Adipocyte (in vitro differentiated cells): ENCODE measurements around the gene CENPB.
"Not testable (repeated sequence)": the region's sequence is repeated elsewhere in the genome, so short reads cannot be mapped to it uniquely, and the experiment has no call there.

Source experiments
- DNase-seq: peaks from one replicate; pipeline ENCODE4 v3.0.0-alpha.2; 2015; ENCODE audit warnings: low read depth
- H3K27me3 ChIP-seq: replicated peaks from 2 replicates; pipeline ENCODE4 v1.7.0; 2013; ENCODE audit warnings: mild to moderate bottlenecking, low read length, moderate library complexity; ENCODE audit not compliant: control insufficient read depth, insufficient read depth
- H3K36me3 ChIP-seq: 2 replicates; pipeline ENCODE4 v1.7.0; 2013; ENCODE audit warnings: low read length, mild to moderate bottlenecking, moderate library complexity; ENCODE audit not compliant: control insufficient read depth, insufficient read depth, severe bottlenecking
- H3K4me1 ChIP-seq: 2 replicates; pipeline ENCODE4 v1.7.0; 2013; ENCODE audit warnings: mild to moderate bottlenecking, low read length, moderate library complexity; ENCODE audit not compliant: control insufficient read depth, insufficient read depth
- H3K4me3 ChIP-seq: 2 replicates; pipeline ENCODE4 v1.7.0; 2013; ENCODE audit warnings: mild to moderate bottlenecking, low read length, moderate library complexity
- H3K9ac ChIP-seq: 2 replicates; pipeline ENCODE4 v1.7.0; 2013; ENCODE audit warnings: mild to moderate bottlenecking, low read length, moderate library complexity
- H3K9me3 ChIP-seq: 2 replicates; pipeline ENCODE4 v1.7.0; 2013; ENCODE audit warnings: mild to moderate bottlenecking, low read length, moderate library complexity; ENCODE audit not compliant: control insufficient read depth

Gene CENPB

DNA sequence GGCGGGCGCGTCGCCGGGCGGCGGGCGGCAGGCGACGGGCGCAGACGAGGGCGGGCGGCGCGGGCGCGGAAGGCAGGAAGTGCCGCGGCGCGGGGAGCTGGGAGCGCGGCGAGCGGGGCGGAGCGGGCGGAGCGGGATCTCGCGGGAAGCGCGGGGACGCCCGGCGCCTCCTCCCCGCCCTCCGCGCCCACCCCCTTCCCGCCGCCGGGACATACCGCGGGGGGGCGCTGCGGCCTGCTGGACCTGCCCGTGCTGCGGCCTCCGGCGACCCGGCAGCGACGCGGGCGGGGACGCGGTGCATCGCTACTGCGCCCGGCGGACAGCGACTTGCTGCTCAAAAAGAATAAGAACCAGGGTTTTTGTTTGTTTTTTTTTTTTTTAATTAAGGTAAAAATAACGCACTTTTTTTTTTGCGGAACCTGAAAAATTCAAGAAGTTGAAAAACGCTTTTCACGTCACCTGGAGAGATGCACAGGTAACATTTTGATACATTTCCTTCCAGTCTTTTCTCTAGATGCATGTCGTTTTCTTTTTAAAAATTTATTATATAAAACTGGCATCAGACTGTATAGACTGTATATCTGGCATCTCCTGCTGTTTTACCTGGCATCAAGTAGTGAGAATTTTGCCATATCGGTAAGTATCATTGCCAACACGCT lies at the start of gene CENPB:
CENPB (minus strand) TSS at position 76 of the 659 bp plus-strand sequence. CDS start 257 bp downstream, outside the sequence.
- H3K9me3 ChIP-seq: no peaks in the 10 kb centered on the region
- peak within 1 kb of the TSS; percentile 91 for H3K9ac ChIP-seq
- H3K36me3 ChIP-seq: no peaks in the 10 kb centered on the region
- H3K4me3 ChIP-seq: peak within 1 kb of the TSS; percentile 88
- peaks cover 29% of the 10 kb centered on the region for H3K4me1 ChIP-seq
- no peaks in the 10 kb centered on the region for H3K27me3 ChIP-seq
- peak; percentile 97 for DNase-seq

GRCh38 chr20:3836132-3836531 lies 49.6 kb upstream of the CENPB start:
- no peaks in the 10 kb centered on the region for H3K9me3 ChIP-seq
- peaks cover 2% of the 10 kb centered on the region for H3K4me1 ChIP-seq
- no peaks in the 10 kb centered on the region for H3K27me3 ChIP-seq
- no peak for DNase-seq
- H3K9ac ChIP-seq: no peak overlapping the region
- H3K4me3 ChIP-seq: no peak overlapping the region
- H3K36me3 ChIP-seq: no peaks in the 10 kb centered on the region

GRCh38 chr20:3829891-3830290 lies 43.4 kb upstream of the CENPB start:
- not testable (repeated sequence) for DNase-seq, H3K9me3 ChIP-seq, H3K27me3 ChIP-seq, H3K4me3 ChIP-seq, H3K9ac ChIP-seq
- Histone ChIP-seq H3K36me3 (peaks cover 19% of the 10 kb centered on the region), H3K4me1 (peaks cover 12% of the 10 kb centered on the region)

- no peaks in the 10 kb centered on the region for H3K27me3 ChIP-seq
- peaks cover 30% of the 10 kb centered on the region for H3K36me3 ChIP-seq
- H3K4me1 ChIP-seq: peaks cover 12% of the 10 kb centered on the region
- no peaks in the 10 kb centered on the region for H3K9me3 ChIP-seq
- H3K9ac ChIP-seq: no peak overlapping the region
- DNase-seq: no peak
- no peak overlapping the region for H3K4me3 ChIP-seq
Measured at GRCh38 chr20:3828798-3829197, 42.3 kb upstream of the CENPB start.

GRCh38 chr20:3826420-3826819 lies 39.9 kb upstream of the CENPB start:
- DNase-seq: no peak
- Histone ChIP-seq H3K9me3 (no peaks in the 10 kb centered on the region), H3K4me1 (peaks cover 15% of the 10 kb centered on the region), H3K4me3 (no peak overlapping the region), H3K9ac (no peak overlapping the region), H3K36me3 (peaks cover 48% of the 10 kb centered on the region), H3K27me3 (no peaks in the 10 kb centered on the region)

DNA sequence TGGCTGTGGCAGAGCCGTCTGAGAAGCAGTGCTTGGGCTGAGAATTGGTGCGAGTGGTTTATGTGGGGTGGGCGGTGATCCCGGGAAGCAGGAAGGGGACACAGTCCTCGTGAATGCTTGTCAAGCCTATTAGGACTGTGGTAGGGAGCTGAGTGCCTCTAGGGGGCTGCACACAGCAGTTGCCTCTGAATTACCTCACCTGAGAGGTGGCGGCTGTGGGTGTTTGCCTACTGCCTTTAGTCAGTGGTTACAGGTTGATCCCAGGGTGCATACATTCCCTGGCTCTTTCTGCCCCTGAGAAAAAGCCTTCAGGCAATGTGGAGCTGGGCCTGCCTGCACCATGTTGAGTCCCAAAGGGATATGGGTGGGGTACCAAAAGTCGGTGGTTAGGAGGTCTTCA lies 39.0 kb upstream of the CENPB start:
- peaks cover 48% of the 10 kb centered on the region for H3K36me3 ChIP-seq
- peaks cover 20% of the 10 kb centered on the region for H3K4me1 ChIP-seq
- no peak for DNase-seq
- no peaks in the 10 kb centered on the region for H3K27me3 ChIP-seq
- no peak overlapping the region for H3K4me3 ChIP-seq
- no peak overlapping the region for H3K9ac ChIP-seq
- H3K9me3 ChIP-seq: no peaks in the 10 kb centered on the region

- Histone ChIP-seq H3K4me1 (peaks cover 23% of the 10 kb centered on the region), H3K4me3 (no peak overlapping the region), H3K27me3 (no peaks in the 10 kb centered on the region), H3K9me3 (no peaks in the 10 kb centered on the region), H3K9ac (no peak overlapping the region), H3K36me3 (peaks cover 48% of the 10 kb centered on the region)
- DNase-seq: no peak
Measured at GRCh38 chr20:3823881-3824280, 37.3 kb upstream of the CENPB start.

DNA sequence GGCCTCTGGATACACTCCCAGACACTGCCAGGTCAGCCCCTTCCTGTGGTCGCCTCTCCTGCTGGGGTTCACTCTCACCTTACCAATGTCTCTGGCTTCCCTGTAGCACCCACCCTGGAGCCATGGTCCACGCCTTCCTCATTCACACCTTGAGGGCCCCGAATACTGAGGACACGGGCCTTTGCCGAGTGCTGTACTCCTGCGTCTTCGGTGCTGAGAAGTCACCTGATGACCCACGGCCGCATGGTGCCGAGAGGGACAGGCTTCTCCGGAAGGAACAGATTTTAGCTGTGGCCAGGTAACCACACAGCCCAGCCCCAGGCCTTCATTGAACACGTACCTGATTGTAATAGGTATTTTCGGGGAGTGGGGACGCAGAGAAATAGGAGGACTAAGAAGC lies 35.5 kb upstream of the CENPB start:
- Histone ChIP-seq H3K36me3 (peaks cover 47% of the 10 kb centered on the region), H3K9ac (peak overlapping the region; percentile 100), H3K9me3 (no peaks in the 10 kb centered on the region), H3K27me3 (no peaks in the 10 kb centered on the region), H3K4me1 (peaks cover 21% of the 10 kb centered on the region), H3K4me3 (no peak overlapping the region)
- DNase-seq: no peak

DNA sequence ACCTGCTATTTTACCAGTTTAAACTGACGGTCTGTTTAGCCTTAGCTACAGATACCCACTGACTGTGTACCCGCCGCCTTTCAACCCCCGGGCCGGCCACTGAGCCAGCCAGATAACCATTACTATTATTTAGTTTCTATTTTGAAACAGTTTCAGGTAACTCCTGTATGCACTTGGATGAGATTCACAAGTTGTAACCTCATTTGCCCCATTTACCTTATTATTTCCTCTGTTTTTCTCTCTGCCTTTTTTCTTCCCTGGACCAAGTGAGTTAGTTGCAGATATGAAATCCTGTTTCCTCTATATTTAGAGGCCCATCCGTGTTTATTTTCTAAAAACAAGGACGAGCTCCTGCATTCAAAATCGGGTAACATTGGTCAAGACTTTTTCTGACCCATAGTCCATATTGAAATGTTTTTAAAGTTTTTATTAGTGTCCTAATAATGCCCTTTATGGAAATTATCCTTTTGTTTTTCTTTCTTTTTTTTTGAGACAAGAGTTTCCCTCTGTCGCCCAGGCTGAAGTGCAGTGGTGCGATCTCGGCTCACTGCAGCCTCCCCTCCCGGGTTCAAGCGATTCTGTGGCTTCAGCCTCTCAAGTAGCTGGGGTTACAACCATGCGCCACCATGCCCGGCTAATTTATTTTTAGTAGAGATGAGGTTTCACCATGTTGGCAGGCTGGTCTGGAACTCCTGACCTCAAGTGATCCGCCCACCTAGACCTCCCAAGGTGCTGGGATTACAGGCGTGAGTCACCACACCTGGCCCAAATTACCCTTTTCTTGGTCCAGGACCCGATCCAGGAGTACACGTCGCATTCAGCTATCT lies 34.6 kb upstream of the CENPB start:
- Histone ChIP-seq H3K4me1 (peaks cover 21% of the 10 kb centered on the region), H3K4me3 (peak overlapping the region; percentile 97), H3K9me3 (no peaks in the 10 kb centered on the region), H3K27me3 (no peaks in the 10 kb centered on the region), H3K9ac (peak overlapping the region; percentile 100), H3K36me3 (peaks cover 41% of the 10 kb centered on the region)
- DNase-seq: no peak

DNA sequence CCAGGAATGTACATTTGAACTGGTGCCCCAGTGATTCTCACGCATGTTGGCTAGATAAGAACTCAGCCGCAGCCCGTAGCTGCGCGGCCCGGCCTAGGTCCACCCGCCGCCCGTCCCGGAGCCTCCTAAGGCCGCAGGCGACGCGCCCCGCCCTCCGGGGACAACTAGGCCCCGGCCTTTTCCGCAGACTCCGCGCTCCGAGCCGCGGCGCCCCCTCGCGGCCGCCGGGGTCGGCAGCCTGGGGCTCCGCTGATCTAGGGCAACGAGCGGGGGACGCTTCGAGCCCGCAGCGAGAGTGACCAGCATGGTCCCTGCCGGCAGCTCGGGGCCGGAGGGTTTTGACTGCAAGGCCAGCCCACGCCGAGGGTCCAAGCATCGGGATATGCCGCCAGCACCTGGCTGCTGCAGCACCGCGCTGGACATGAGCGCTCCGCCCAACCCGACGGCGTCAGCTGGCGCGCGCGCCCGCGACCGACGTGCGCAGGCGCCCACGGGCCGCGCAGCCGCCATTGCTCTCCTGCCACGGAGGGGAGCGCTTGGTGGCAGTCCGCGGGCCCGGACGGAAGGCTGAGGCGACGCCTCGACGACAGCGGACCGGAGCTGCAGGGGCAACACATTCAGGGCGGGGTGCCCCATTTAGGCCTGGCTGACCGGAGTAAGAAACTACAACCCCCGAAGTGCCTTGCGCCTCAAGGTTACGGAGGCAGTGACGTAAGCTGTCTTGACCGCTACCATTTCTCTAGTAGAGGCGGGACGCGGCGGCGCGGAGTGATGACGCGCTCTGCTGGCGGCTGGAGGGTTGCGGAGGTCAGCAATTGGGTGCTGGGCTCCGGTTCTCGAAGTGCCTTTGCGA lies 33.7 kb upstream of the CENPB start, which contains the start of gene AP5S1:
AP5S1 (plus strand) TSS at position 500 of the 853 bp plus-strand sequence. CDS start 1,571 bp downstream, outside the sequence.
- H3K9me3 ChIP-seq: no peaks in the 10 kb centered on the region
- peaks cover 32% of the 10 kb centered on the region for H3K36me3 ChIP-seq
- H3K4me1 ChIP-seq: peaks cover 21% of the 10 kb centered on the region
- peak within 1 kb of the TSS; percentile 100 for H3K9ac ChIP-seq
- H3K27me3 ChIP-seq: no peaks in the 10 kb centered on the region
- H3K4me3 ChIP-seq: peak within 1 kb of the TSS; percentile 97
- DNase-seq: peak; percentile 98
